Measurements from ENCODE around the gene CASZ1. TPM values are rescaled to one million over a fixed set of nuclear protein-coding genes. Genes with fewer than 3 reads are reported as not detected.

CASZ1 gene
- total and polyA plus RNA-seq, 10 of the 15 experiments (the other 5 are each of a cell fraction or from before 2014, with no cell fraction given), result 0.52 to 9.8 (median 3.7) TPM

DNA sequence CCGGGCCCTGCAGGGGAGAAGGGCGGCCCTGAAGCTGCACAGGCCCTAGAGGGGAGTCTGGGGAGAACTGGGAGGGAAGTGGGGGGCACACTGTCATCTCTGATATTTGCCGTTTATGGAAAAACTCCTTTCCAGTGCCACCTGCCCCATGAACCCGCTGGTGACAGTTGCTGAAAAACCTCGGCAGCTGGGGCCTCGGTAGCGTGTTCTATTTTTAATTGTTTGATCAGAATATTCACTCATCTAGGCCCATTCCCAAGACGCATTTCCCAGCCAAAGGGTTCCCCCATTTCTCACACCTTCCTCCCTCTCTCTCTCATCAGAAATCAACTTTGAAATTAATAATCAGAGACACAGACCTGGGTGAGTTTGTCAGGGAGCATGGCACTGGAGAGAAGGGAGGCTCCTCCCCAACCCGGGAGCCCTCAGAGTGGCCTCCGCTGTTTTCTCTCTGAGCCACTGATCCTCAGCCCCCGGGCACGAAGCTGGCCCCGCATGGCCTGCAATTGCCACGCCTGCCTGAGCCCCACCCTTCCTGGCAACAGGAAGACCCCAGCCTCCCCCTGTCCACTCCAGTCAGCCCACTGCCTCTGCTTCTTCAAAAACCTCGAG, 111.1 kb downstream of the CASZ1 start:
- H4K20me1 ChIP-seq (ENCODE audit: control insufficient read depth, insufficient read depth), result peaks cover 6% of the 10 kb centered on the region
- WGBS (ENCODE audit: insufficient coverage, insufficient replicate concordance, low lambda C conversion rate, missing lambda C conversion rate), result 85% methylated on average over 15 of the region's 15 CpGs
- POLR2A ChIA-PET, result no interaction called here

More for the DNA sequence above, 111.1 kb downstream of the CASZ1 start:
- SMC1A ChIA-PET (ENCODE audit: uncharacterized antibody, unreplicated experiment), result no interaction called here
- RAD21 ChIA-PET (ENCODE audit: unreplicated experiment), result no interaction called here
- CTCF ChIA-PET, result no interaction called here
- no peak overlapping the region for H2AFZ ChIP-seq (ENCODE audit: control insufficient read depth, low read depth, low read length)
- ATAC-seq (no peak), DNase-seq (ENCODE audit: low read depth, low spot score) (no peak), FAIRE-seq (no peak)
- H3K79me2 ChIP-seq (ENCODE audit: control insufficient read depth, insufficient read depth, low read length), result peaks cover 2% of the 10 kb centered on the region
- no peak overlapping the region for H3K9ac ChIP-seq (ENCODE audit: control insufficient read depth, insufficient read depth, low read length)
- no peaks in the 10 kb centered on the region; a peak in 1 of 4 replicates for H3K36me3 ChIP-seq (ENCODE audit: control insufficient read depth in 2 of 2, insufficient read depth in 2 of 2, low read length in 1 of 2)
- no TSS peak for BruUV-seq (replicated peaks)
- intact Hi-C loops (cut with micrococcal nuclease; ENCODE audit: unreplicated experiment) (no loop called here), in situ Hi-C loops (cut with MboI) (no loop called here)
- TF ChIP-seq, protein P1, sequence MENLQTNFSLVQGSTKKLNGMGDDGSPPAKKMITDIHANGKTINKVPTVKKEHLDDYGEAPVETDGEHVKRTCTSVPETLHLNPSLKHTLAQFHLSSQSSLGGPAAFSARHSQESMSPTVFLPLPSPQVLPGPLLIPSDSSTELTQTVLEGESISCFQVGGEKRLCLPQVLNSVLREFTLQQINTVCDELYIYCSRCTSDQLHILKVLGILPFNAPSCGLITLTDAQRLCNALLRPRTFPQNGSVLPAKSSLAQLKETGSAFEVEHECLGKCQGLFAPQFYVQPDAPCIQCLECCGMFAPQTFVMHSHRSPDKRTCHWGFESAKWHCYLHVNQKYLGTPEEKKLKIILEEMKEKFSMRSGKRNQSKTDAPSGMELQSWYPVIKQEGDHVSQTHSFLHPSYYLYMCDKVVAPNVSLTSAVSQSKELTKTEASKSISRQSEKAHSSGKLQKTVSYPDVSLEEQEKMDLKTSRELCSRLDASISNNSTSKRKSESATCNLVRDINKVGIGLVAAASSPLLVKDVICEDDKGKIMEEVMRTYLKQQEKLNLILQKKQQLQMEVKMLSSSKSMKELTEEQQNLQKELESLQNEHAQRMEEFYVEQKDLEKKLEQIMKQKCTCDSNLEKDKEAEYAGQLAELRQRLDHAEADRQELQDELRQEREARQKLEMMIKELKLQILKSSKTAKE (IDR thresholded peaks at IDR 0.05; ENCODE audit: low read depth, poor library complexity, severe bottlenecking), result no peak
- TF ChIP-seq SMAD1 (IDR thresholded peaks at IDR 0.05; ENCODE audit: low read depth, partially characterized antibody) (no peak), POLR2AphosphoS2 (IDR thresholded peaks at IDR 0.05; ENCODE audit: low read depth, low read length) (no peak), FOS (IDR thresholded peaks at IDR 0.05; ENCODE audit: borderline replicate concordance, extremely low read depth, insufficient read length) (no peak), KLF5 (IDR thresholded peaks at IDR 0.05; ENCODE audit: partially characterized antibody) (no peak), JUND (IDR thresholded peaks at IDR 0.05; ENCODE audit: low read depth, low read length) (no peak), CEBPB (IDR thresholded peaks at IDR 0.05; ENCODE audit: borderline replicate concordance in 1 of 2, low read depth in 2 of 2, low read length in 2 of 2) (no peak), NFYA (IDR thresholded peaks at IDR 0.05; ENCODE audit: borderline replicate concordance, low read depth, low read length) (no peak), BCL11A (IDR thresholded peaks at IDR 0.05; ENCODE audit: low read depth, low read length) (no peak), YBX1 (IDR thresholded peaks at IDR 0.05) (no peak), CBFB (IDR thresholded peaks at IDR 0.05; ENCODE audit: low read depth) (no peak), NR2F1 (conservative IDR thresholded peaks at IDR 0.05) (no peak), RFX5 (IDR thresholded peaks at IDR 0.05; ENCODE audit: low read depth, low read length) (no peak), ASH2L (IDR thresholded peaks at IDR 0.05; ENCODE audit: borderline replicate concordance, low read depth) (no peak), TCF3 (IDR thresholded peaks at IDR 0.05; ENCODE audit: borderline replicate concordance, insufficient read depth, low read depth, low read length) (no peak), STAT3 (IDR thresholded peaks at IDR 0.05; ENCODE audit: low read depth, low read length) (no peak)
- TF ChIP-seq, protein P2, sequence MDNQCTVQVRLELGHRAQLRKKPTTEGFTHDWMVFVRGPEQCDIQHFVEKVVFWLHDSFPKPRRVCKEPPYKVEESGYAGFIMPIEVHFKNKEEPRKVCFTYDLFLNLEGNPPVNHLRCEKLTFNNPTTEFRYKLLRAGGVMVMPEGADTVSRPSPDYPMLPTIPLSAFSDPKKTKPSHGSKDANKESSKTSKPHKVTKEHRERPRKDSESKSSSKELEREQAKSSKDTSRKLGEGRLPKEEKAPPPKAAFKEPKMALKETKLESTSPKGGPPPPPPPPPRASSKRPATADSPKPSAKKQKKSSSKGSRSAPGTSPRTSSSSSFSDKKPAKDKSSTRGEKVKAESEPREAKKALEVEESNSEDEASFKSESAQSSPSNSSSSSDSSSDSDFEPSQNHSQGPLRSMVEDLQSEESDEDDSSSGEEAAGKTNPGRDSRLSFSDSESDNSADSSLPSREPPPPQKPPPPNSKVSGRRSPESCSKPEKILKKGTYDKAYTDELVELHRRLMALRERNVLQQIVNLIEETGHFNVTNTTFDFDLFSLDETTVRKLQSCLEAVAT (IDR thresholded peaks at IDR 0.05), result no peak
- TF ChIP-seq, protein P3, sequence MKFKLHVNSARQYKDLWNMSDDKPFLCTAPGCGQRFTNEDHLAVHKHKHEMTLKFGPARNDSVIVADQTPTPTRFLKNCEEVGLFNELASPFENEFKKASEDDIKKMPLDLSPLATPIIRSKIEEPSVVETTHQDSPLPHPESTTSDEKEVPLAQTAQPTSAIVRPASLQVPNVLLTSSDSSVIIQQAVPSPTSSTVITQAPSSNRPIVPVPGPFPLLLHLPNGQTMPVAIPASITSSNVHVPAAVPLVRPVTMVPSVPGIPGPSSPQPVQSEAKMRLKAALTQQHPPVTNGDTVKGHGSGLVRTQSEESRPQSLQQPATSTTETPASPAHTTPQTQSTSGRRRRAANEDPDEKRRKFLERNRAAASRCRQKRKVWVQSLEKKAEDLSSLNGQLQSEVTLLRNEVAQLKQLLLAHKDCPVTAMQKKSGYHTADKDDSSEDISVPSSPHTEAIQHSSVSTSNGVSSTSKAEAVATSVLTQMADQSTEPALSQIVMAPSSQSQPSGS (IDR thresholded peaks at IDR 0.05; ENCODE audit: low read length), result no peak
- TF ChIP-seq, protein P4, sequence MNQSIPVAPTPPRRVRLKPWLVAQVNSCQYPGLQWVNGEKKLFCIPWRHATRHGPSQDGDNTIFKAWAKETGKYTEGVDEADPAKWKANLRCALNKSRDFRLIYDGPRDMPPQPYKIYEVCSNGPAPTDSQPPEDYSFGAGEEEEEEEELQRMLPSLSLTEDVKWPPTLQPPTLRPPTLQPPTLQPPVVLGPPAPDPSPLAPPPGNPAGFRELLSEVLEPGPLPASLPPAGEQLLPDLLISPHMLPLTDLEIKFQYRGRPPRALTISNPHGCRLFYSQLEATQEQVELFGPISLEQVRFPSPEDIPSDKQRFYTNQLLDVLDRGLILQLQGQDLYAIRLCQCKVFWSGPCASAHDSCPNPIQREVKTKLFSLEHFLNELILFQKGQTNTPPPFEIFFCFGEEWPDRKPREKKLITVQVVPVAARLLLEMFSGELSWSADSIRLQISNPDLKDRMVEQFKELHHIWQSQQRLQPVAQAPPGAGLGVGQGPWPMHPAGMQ (IDR thresholded peaks at IDR 0.05; ENCODE audit: borderline replicate concordance), result no peak
- H3K27me3 ChIP-seq (replicated peaks in 1 of 2; ENCODE audit: control insufficient read depth in 2 of 2, insufficient read depth in 2 of 2, low read length in 1 of 2), result no peaks in the 10 kb centered on the region
- no peaks in the 10 kb centered on the region for H3K9me3 ChIP-seq (replicated peaks; ENCODE audit: control insufficient read depth, insufficient read depth, low read length)
- no peaks in the 10 kb centered on the region for H3K4me1 ChIP-seq (ENCODE audit: control insufficient read depth, insufficient read depth, low read length)
- no peak overlapping the region for H3K27ac ChIP-seq (ENCODE audit: control insufficient read depth, insufficient read depth)
- no peak overlapping the region for H3K4me3 ChIP-seq
- no peak overlapping the region for H3K4me2 ChIP-seq (ENCODE audit: control insufficient read depth, insufficient read depth)
